ENCODE measurements around the gene RET.
"Not testable (repeated sequence)": the region's sequence is repeated elsewhere in the genome, so short reads cannot be mapped to it uniquely, and the experiment has no call there.

- not testable (repeated sequence) for TF ChIP-seq CTCF, POLR2A, POLR2AphosphoS5 (IDR thresholded peaks at IDR 0.05)
These were observed 22.5 kb downstream of the RET start for GRCh38 chr10:43099339-43099738.
